NCI-H748 (cell line): ENCODE data around the gene MRFAP1.

Experiments
- DNase-seq: peaks from one replicate; lab custom pipeline; 2025; ENCODE audit not compliant: unreplicated experiment; lab: John Stamatoyannopoulos, UW

MRFAP1 gene

GRCh38 chr4:6640292-6641163, at the start of gene MRFAP1:
Gene MRFAP1 (plus strand): TSS chr4:6640685. CDS start chr4:6640863, 178 bp downstream.
- DNase-seq = peak; percentile 94

GRCh38 chr4:6591313-6591712, 49.2 kb upstream of the MRFAP1 start:
- peak; percentile 23 for DNase-seq

GRCh38 chr4:6591781-6592180, 48.7 kb upstream of the MRFAP1 start:
- no peak for DNase-seq

GRCh38 chr4:6592804-6593563, 47.5 kb upstream of the MRFAP1 start:
- DNase-seq = no peak

GRCh38 chr4:6594341-6594740, 46.1 kb upstream of the MRFAP1 start:
- DNase-seq = no peak

- DNase-seq = no peak
These were observed 45.6 kb upstream of the MRFAP1 start for GRCh38 chr4:6594826-6595355.

GRCh38 chr4:6595897-6596537, 44.5 kb upstream of the MRFAP1 start:
- peak; percentile 24 for DNase-seq

GRCh38 chr4:6596948-6597347, 43.5 kb upstream of the MRFAP1 start:
- no peak for DNase-seq

GRCh38 chr4:6598127-6598526, 42.4 kb upstream of the MRFAP1 start:
- DNase-seq = no peak

GRCh38 chr4:6598641-6599040, 41.8 kb upstream of the MRFAP1 start:
- DNase-seq = no peak

GRCh38 chr4:6601661-6602250, 38.7 kb upstream of the MRFAP1 start:
- DNase-seq = no peak

GRCh38 chr4:6602289-6602688, 38.2 kb upstream of the MRFAP1 start:
- DNase-seq = no peak

GRCh38 chr4:6603128-6603527, 37.4 kb upstream of the MRFAP1 start:
- DNase-seq = no peak

GRCh38 chr4:6605114-6605513, 35.4 kb upstream of the MRFAP1 start:
- no peak for DNase-seq

- no peak for DNase-seq
These were observed 34.9 kb upstream of the MRFAP1 start for GRCh38 chr4:6605605-6606004.

GRCh38 chr4:6606465-6607235, 33.8 kb upstream of the MRFAP1 start:
- no peak for DNase-seq

GRCh38 chr4:6607368-6608055, 33.0 kb upstream of the MRFAP1 start:
- DNase-seq = no peak

- DNase-seq = no peak
These were observed 31.6 kb upstream of the MRFAP1 start for GRCh38 chr4:6608758-6609414.

- DNase-seq = no peak
These were observed 30.9 kb upstream of the MRFAP1 start for GRCh38 chr4:6609415-6610079.
